GM12865 (cell line): Measurements from ENCODE around the gene FMOD.
A peak's percentile ranks its signal among the peaks of the same experiment; 100 is the strongest.

ENCODE experiments used
- DNase-seq: peaks from one replicate; pipeline ENCODE4 v3.0.0; 2010; ENCODE audit warnings: low read depth
- H3K4me3 ChIP-seq: 2 replicates; pipeline ENCODE4 v1.5.1; 2011; ENCODE audit warnings: mild to moderate bottlenecking, low read depth, low read length, control low read depth
- TF ChIP-seq, protein P1 (sequence below): IDR thresholded peaks from 2 replicates; pipeline ENCODE4 v1.5.1; 2011; ENCODE audit warnings: low read length, control low read depth, low read depth, inconsistent platforms; ENCODE audit not compliant: insufficient read depth; ENCODE audit errors: missing control alignments

FMOD gene

DNA sequence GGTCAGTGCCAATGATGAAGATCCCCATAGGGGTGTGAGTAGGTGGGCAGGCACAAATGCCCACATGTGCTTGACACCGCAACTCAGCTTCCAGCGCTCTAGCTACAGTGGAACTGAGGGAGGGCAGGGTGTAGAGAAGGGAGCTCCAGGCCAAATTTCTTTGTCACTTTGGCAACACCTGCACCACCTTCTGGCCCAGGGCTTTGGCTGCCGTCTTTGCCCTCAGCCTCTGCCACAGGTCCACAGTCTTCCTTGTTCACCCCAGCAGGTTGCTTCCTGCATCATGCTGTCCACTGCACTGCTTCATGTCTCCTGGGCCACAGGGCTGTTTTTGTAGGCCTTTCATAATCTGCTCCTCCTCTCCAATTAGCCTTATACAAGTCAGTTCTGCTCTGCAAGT is 20.4 kb upstream of the FMOD start:
- no peak overlapping the region for H3K4me3 ChIP-seq
- TF ChIP-seq, protein P1, sequence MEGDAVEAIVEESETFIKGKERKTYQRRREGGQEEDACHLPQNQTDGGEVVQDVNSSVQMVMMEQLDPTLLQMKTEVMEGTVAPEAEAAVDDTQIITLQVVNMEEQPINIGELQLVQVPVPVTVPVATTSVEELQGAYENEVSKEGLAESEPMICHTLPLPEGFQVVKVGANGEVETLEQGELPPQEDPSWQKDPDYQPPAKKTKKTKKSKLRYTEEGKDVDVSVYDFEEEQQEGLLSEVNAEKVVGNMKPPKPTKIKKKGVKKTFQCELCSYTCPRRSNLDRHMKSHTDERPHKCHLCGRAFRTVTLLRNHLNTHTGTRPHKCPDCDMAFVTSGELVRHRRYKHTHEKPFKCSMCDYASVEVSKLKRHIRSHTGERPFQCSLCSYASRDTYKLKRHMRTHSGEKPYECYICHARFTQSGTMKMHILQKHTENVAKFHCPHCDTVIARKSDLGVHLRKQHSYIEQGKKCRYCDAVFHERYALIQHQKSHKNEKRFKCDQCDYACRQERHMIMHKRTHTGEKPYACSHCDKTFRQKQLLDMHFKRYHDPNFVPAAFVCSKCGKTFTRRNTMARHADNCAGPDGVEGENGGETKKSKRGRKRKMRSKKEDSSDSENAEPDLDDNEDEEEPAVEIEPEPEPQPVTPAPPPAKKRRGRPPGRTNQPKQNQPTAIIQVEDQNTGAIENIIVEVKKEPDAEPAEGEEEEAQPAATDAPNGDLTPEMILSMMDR: no peak
- DNase-seq: no peak

DNA sequence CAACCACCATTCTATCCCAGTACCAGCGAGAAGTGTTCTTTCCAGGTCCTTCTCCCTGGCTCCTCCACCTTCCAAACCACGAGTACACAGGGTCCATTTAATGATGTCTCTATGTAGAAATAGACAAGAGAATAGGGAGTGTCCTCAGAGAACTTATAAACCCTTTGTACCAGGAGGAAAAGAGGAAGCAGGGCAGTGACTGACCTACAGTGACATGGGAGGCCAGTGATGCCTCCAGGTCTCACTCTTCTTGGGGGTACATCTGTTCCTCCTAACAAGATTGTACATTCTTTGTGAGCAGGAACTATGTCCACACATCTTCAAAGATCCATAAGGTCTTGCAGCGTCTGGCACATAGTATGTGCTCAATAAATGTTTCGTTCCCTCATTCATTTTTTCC is 18.7 kb upstream of the FMOD start:
- no peak overlapping the region for H3K4me3 ChIP-seq
- DNase-seq: no peak
- TF ChIP-seq, protein P1: no peak

DNA sequence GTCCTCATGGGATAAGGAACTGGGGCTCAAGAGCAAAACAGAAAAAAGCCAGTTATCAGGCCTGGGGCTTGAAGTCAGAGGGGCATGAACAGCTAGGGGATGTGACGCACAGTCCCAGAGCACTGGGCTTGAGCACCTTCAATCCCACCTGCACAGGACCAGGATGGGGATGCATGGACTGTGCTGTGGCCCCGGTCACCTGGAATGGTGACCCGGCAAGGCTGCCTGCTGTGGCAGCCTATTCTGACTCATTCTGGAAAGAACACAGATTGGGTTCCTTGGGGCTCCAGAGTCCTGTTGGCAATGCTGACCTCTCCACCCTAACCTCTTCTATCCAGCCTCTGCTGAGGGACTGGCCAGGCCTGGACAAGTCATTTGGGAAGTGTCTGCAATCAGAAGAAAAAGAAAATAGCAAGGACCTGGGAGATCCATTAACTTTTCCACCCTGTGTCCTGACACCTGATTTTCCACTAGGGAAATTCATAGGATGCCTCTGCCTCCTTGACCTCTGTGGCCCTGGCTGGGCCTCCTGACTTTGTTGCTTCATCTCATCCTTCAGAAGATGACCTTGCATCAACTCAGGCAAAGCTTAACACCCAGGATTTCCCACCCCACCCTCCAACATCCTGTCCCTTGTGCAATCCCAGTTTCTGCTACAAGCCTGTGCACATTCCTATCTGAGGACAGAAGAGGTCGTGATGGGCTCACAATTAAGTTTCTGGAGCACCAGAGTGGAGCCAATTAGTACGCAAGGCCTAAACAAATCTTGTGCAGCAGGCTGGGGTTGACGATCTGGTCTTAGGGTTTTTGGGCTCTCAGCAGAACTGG is 17.9 kb upstream of the FMOD start:
- TF ChIP-seq, protein P1: no peak
- H3K4me3 ChIP-seq: no peak overlapping the region
- DNase-seq: peak; percentile 18

DNA sequence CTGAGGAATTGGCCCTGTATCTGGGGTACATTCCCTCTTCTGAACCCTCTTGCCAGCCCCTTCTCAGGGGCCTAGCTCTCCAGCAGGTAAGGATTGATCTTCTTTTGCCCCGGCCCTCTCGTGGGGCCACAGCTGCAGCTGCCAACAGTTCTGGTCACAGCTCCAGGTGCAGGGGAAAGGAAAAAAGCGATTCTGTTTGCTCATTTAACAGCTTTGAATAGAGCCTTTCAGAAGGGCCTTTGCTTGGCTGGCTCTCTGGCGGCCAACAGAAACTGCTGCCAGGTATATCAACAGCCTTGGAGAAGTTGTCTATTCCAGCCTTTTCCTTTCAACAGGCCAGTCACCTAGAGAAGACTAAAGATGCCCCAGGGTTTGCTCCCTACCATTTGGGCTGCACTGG is 16.1 kb upstream of the FMOD start:
- TF ChIP-seq, protein P1: no peak
- DNase-seq: no peak
- H3K4me3 ChIP-seq: no peak overlapping the region

DNA sequence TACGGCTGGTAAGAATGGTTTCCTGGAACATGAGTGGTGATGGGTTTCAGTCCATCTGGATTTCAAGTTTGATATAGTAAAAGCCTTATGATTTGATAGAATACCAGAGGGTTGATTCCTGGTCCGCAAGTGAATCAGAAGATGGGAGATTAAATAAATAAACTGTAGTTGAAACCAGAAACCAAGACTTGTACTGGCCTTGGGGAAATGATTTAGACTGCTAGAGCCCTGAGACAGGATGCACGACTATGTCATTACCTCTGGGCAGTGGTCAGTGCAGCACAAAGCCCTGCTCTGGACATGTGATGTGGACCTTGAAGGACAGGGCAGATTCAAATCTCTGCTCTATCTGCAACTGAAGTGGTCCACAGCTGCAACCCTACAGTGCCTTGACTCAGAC is 15.6 kb upstream of the FMOD start:
- no peak overlapping the region for H3K4me3 ChIP-seq
- TF ChIP-seq, protein P1: no peak
- DNase-seq: no peak

DNA sequence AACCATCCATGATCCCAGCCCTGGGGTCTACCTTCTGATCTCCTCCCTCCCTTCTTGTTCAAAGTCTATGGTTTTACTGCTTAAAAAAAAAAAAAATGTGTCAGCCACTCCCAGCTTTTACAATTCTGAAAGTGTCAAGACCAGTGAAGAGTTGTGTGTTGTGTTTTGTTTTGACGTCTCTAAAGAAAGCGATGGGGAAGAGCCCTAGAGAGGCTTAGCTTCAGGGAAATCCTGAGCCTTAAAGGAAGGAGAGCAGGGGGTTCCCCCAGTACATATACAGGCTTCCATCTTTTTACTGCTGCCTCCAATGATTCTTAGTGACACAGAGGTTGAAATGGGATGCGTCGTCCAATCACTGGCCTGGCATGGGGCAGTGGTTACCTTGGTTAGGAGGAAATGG is 13.9 kb upstream of the FMOD start:
- no peak overlapping the region for H3K4me3 ChIP-seq
- TF ChIP-seq, protein P1: no peak
- DNase-seq: no peak

DNA sequence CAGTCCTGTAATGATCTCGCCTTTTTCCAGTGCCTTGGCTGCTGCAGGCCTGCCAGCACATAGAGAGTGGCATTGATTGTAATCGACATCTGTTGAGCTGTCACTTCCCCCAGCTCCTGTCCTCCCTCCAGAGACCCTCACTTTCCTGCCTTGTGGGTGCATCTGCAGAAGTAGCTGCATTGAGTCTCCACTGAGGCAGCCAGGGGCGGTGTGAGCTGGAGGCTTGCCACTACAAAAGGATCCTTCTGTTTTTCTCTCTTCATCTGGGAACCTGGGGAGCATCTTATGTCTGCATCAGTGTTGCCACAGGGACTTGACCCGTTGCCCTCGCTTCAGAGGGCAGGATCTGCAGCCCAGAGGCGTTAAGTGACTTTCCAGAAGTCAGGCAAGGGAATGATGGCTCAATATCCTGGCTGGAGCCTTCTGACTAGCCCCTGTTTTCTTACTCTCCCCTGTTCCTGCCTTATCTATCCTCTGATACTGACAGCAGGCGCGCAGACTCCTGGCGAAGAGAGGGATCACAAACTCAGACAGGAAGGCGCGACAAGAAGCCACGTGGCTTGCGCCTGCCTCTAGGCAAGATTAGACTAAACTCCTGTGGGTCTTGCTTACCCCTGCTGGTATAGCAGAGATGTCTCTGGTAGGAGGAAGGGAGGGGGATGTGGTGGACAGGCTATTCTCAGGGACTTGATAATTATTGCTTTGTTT is 13.3 kb upstream of the FMOD start:
- TF ChIP-seq, protein P1: no peak
- H3K4me3 ChIP-seq: no peak overlapping the region
- DNase-seq: no peak
